ENCODE data around the gene ANXA3.
A peak's percentile ranks its signal among the peaks of the same experiment; 100 is the strongest.
"Not testable (repeated sequence)": the region's sequence is repeated elsewhere in the genome, so short reads cannot be mapped to it uniquely, and the experiment has no call there.

ANXA3 gene, protein sequence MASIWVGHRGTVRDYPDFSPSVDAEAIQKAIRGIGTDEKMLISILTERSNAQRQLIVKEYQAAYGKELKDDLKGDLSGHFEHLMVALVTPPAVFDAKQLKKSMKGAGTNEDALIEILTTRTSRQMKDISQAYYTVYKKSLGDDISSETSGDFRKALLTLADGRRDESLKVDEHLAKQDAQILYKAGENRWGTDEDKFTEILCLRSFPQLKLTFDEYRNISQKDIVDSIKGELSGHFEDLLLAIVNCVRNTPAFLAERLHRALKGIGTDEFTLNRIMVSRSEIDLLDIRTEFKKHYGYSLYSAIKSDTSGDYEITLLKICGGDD
- total RNA-seq = 0 to 2.4 (median 0.04) reads per million in 17 experiments

DNA sequence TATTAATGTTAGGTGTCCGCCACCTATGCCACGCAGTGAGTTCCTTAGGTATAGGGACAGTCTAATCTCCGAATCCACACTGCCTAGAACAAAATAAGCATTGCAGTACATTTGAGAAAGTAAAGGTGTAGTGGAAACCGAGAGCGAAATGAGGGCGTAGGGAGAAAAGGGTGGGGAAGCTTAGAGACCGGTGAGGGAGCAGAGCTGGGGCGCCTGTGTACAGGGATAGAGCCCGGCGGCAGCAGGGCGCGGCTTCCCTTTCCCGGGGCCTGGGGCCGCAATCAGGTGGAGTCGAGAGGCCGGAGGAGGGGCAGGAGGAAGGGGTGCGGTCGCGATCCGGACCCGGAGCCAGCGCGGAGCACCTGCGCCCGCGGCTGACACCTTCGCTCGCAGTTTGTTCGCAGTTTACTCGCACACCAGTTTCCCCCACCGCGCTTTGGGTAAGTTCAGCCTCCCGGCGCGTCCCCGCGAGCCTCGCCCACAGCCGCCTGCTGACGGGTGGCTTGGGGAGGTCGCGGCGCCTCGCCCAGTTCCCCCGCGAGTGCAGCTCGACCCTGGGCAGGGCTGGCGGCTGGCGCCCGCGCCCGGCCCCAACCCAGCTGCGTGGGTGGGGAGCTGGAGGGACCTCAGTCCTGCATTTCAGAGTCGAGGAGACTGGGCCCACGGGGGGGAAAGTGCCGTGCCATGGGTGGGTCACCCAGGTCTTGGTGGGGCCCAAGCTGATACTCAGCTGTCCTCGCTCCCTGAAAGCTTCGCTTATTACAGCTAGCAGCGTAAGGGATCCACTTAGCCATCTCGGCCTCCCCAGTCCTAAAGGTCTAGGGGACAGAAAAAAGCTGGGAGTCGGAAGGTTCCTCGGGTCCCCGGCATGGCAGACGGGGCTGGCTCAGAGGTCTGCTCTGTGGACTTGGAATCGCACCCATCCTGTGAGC, at the start of gene ANXA3:
Gene ANXA3, plus strand, starts transcription at position 351 of the 932 bp plus-strand sequence. CDS start 2,704 bp downstream, outside the sequence.
- DNase-seq = peak; percentile 4 to 37 (median 10)

DNA sequence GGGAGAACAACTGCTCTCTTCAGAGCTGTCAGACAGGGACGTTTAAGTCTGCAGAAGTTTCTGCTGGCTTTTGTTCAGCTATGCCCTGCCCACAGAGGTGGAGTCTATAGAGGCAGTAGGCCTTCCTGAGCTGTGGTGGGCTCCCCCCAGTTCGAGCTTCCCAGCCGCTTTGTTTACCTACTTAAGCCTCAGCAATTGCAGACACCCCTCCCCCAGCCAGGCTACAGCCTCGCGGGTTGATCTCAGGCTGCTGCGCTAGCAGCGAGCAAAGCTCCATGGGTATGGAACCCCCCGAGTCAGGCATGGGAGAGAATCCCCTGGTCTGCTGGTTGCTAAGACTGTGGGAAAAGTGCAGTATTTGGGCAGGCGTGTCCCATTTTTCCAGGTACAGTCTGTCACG, 45.3 kb upstream of the ANXA3 start:
- not testable (repeated sequence) for DNase-seq

- no peak for DNase-seq
These were observed 42.5 kb upstream of the ANXA3 start for GRCh38 chr4:78509043-78509442.

GRCh38 chr4:78510108-78510507, 41.5 kb upstream of the ANXA3 start:
- no peak for DNase-seq

- DNase-seq = no peak
These were observed 40.9 kb upstream of the ANXA3 start for GRCh38 chr4:78510681-78511080.

- DNase-seq = no peak
These were observed 39.1 kb upstream of the ANXA3 start for GRCh38 chr4:78512357-78512920.

DNA sequence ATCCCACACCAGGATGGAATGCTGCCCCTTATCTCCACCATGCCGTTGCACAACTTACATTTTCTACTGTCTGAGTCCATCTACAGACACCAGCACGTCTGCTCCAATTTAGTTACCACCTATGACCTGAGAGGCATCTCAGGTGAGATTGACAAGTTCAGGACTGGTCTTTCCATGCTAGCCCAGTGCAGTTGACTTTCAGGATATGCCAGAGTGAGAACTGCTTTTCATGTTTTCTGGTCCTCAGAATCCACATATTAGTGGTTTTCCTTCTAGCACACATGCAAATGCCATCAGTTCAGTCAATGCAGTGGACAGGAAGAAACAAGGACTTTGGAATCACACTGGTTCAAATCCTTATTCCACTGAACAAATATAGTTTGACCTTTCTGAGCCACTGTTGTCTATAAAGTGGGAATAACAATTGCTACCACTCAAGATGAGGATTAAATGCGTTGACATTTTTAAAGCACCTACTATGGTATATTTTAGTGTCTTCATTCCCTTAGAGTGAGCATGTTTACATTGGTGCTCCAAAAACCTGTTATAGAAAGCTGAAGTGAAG, 38.1 kb upstream of the ANXA3 start:
- no peak for DNase-seq

- peak in 3 of 4 experiments; percentile 15 to 59 (median 42) for DNase-seq
These were observed 34.4 kb upstream of the ANXA3 start for GRCh38 chr4:78517050-78517652.

- DNase-seq = no peak
These were observed 33.0 kb upstream of the ANXA3 start for GRCh38 chr4:78518561-78518960.

- DNase-seq = no peak
These were observed 31.6 kb upstream of the ANXA3 start for GRCh38 chr4:78519962-78520361.

DNA sequence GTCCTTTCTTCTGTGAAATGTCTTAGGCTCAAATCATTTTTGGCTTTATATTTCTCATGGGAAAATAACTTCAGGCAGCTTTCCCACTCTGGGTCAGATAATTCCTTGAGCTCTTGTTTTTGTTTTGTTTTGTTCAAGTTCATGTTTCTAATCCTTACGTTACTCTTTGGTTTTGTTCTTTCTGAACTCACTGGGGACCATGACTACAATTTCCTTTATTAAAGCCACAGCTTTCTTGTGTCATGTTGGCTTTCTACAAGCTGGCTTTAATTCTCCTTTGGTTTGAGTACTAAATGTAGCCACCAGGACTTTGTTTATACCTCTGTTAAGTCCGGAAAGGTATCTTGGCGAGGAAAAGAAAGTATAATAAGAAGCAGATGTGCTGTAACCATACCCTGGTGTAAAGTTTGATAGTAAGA, 30.8 kb upstream of the ANXA3 start:
- no peak for DNase-seq

GRCh38 chr4:78524009-78524408, 27.6 kb upstream of the ANXA3 start:
- DNase-seq = no peak

DNA sequence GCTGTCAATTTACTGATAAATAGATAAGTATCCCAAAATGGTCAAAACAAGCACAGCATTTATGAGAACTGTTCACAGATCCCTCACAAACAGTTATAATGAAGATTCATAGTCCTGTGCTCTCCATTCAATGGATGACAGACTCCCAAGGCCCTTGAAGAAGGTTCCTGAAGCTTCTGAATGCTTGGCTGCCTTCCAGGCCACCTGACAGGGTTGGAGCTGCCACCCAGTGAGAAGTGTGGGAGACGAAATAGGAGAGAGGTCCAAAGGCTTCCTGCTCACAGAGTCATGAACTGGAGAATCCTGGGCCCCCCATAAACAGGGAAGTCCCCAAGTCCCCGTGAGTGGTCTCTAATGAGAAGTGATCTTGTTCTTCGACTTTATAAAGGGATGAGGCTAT, 26.0 kb upstream of the ANXA3 start:
- peak in 1 of 4 experiments; percentile 13 for DNase-seq

DNA sequence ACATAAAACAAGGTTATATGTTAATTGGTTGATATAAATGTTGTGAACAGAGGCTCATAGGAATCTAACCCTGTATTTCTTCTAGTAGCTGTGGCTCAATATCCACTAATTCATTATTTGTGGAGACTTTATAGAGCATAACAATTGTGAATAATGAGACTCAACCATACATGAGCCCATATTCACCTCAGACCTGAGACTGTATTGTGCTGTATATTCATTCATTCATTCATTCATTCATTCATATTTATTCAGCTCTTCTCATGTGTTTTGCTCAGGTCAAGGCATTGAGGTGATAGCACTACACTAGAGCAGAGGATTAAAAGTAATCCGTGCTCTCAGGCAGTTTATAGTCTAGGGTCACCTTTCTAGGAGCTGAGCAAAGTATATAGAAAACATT, 24.5 kb upstream of the ANXA3 start:
- no peak for DNase-seq

DNA sequence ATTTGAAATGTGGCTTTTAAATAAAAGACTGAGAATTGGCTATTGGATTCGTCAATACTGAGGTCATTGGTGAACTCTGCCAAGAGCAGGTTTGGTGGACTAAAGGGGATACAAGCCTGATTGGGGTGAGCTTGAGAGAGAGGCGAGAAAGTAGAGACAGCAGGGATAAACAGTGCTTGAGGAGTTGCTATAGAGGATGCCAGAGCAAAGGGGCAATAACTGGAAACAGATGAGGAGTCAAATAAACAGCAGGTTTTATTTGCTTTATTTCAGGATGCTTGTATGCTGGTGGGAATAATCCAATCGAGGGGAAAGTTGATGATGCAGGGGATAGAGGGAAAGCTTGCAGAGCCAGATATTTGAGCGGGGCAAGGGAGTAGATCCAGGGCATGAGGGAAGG, 24.0 kb upstream of the ANXA3 start:
- no peak for DNase-seq

DNA sequence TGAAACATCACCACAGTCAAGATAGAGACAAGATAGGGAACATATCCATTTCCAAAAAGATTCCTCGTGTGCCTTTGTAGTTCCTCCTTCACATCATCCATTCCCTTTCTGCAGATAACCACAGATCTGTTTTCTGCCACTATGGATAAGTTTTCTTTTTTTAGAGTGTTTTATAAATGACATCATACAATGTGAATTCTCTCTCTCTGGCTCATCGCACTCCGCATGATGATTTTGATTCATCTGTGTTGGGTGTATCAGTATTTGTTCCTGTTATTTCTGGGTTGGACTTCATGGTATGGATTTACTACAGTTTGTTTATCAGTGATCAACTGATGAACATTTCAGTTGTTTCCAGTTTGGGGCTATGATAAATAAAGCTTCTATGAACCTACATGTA, 23.2 kb upstream of the ANXA3 start:
- no peak for DNase-seq

DNA sequence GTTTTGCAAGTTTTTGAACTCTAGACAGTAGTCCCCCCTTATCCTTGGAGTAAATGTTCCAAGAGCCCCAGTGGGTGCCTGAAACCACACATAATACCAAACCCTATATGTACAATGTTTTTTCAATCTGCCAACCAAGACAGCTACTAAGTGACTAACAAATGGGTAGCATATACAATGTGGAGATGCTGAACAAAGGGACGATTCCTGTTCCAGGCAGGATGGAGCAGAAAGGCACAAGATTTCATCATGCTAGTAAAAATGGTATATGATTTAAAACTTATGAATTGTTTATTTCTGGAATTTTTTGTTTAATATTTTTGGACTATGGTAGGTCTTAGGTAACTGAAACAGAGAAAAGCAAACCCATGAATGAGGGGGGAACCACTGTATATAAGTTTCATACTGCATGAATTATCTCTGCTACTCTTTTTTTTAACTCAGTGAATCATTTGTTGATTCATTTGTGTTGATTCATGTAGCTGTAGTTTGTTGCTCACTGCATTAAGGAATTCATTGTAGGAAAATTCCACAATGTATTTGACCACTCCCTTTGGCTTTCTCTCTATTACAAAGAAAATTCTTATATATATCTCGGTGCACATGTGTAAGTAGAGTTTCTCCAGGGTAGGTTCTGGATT, 21.9 kb upstream of the ANXA3 start:
- no peak for DNase-seq

DNA sequence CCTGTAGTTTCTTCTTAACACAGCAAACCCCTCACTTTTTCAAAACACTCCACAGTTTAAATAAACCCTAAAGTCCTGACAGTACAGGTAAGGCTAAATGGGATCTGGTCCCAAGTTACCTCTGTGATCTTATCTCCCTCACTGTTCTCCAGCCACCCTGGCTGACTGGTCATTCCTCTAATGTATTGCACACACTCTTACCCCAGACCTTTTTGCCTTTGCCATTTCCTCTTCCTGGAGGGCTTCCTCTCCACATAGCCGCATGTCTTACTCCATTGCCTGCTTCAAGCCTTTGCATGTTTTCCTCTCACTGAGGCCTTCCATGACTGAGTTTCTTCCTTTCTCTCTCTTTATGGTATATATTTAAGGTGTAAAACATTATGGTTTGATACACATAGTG, 19.5 kb upstream of the ANXA3 start:
- peak in 3 of 4 experiments; percentile 11 to 23 (median 17) for DNase-seq

- no peak for DNase-seq
These were observed 17.7 kb upstream of the ANXA3 start for GRCh38 chr4:78533854-78534253.

- no peak for DNase-seq
These were observed 17.1 kb upstream of the ANXA3 start for GRCh38 chr4:78534286-78534955.

GRCh38 chr4:78542373-78542772, 9.2 kb upstream of the ANXA3 start:
- DNase-seq = no peak
